H9 (cell line): ENCODE data around the gene CDKN2D. TPM values are rescaled to one million over a fixed set of nuclear protein-coding genes. Genes with fewer than 3 reads are reported as not detected.

Source experiments
- DNase-seq: peaks from one replicate; pipeline ENCODE4 v3.0.0-alpha.2; 2017
- H2AFZ ChIP-seq: one replicate; pipeline ENCODE4 v1.6.1; 2013; ENCODE audit warnings: mild to moderate bottlenecking, low read length, control low read depth, moderate library complexity
- H2AK5ac ChIP-seq: 2 replicates; pipeline ENCODE4 v1.6.1; 2013; ENCODE audit warnings: low read length, control low read depth, mixed read lengths; ENCODE audit not compliant: insufficient read length
- H2BK120ac ChIP-seq: one replicate; pipeline ENCODE4 v1.6.1; 2013; ENCODE audit warnings: low read depth, mild to moderate bottlenecking, low read length, control low read depth, inconsistent platforms; ENCODE audit not compliant: poor library complexity, severe bottlenecking
- H2BK12ac ChIP-seq: 2 replicates; pipeline ENCODE4 v1.6.1; 2013; ENCODE audit warnings: low read length, control low read depth, mixed read lengths, low read depth; ENCODE audit not compliant: insufficient read length
- H2BK15ac ChIP-seq: 2 replicates; pipeline ENCODE4 v1.6.1; 2013; ENCODE audit warnings: low read depth, low read length, control low read depth
- H2BK20ac ChIP-seq: one replicate; pipeline ENCODE4 v1.6.1; 2013; ENCODE audit warnings: low read depth, mild to moderate bottlenecking, low read length, control low read depth, inconsistent platforms; ENCODE audit not compliant: poor library complexity, severe bottlenecking
- H2BK5ac ChIP-seq: 2 replicates; pipeline ENCODE4 v1.6.1; 2013; ENCODE audit warnings: low read length, control low read depth, mixed read lengths; ENCODE audit not compliant: insufficient read length
- H3K14ac ChIP-seq: 2 replicates; pipeline ENCODE4 v1.6.1; 2013; ENCODE audit warnings: low read length, control low read depth; ENCODE audit not compliant: insufficient read depth
- H3K18ac ChIP-seq: 2 replicates; pipeline ENCODE4 v1.6.1; 2013; ENCODE audit warnings: low read depth, mild to moderate bottlenecking, mixed read lengths, low read length, control low read depth; ENCODE audit not compliant: insufficient read length
- H3K23ac ChIP-seq: 2 replicates; pipeline ENCODE4 v1.6.1; 2013; ENCODE audit warnings: low read length, control low read depth, mixed read lengths, low read depth; ENCODE audit not compliant: insufficient read length
- H3K23me2 ChIP-seq: 2 replicates; pipeline ENCODE4 v1.6.1; 2013; ENCODE audit warnings: low read depth, mild to moderate bottlenecking, mixed read lengths, low read length, control low read depth; ENCODE audit not compliant: insufficient read length, poor library complexity, severe bottlenecking
- H3K27ac ChIP-seq: 2 replicates; pipeline ENCODE4 v1.5.1; 2013; ENCODE audit warnings: low read length, control low read depth, mixed read lengths, low read depth; ENCODE audit not compliant: insufficient read length
- H3K27me3 ChIP-seq: 2 replicates; pipeline ENCODE4 v1.6.1; 2013; ENCODE audit warnings: low read length, control low read depth, inconsistent platforms; ENCODE audit not compliant: insufficient read depth
- H3K4ac ChIP-seq: 2 replicates; pipeline ENCODE4 v1.6.1; 2013; ENCODE audit warnings: low read depth, mild to moderate bottlenecking, control low read depth, inconsistent platforms, low read length, moderate library complexity
- H3K4me1 ChIP-seq: 2 replicates; pipeline ENCODE4 v1.6.1; 2013; ENCODE audit warnings: low read length, control low read depth, inconsistent platforms; ENCODE audit not compliant: insufficient read depth
- H3K4me2 ChIP-seq: 2 replicates; pipeline ENCODE4 v1.6.1; 2013; ENCODE audit warnings: low read length, control low read depth, mixed read lengths; ENCODE audit not compliant: insufficient read length, insufficient read depth
- H3K56ac ChIP-seq: 2 replicates; pipeline ENCODE4 v1.6.1; 2013; ENCODE audit warnings: low read depth, mild to moderate bottlenecking, mixed read lengths, low read length, control low read depth; ENCODE audit not compliant: insufficient read length
- H3K79me1 ChIP-seq: 2 replicates; pipeline ENCODE4 v1.6.1; 2013; ENCODE audit warnings: low read depth, mild to moderate bottlenecking, moderate library complexity, low read length, control low read depth, inconsistent platforms; ENCODE audit not compliant: insufficient read depth, poor library complexity, severe bottlenecking
- H3K79me2 ChIP-seq: 2 replicates; pipeline ENCODE4 v1.6.1; 2013; ENCODE audit warnings: low read length, control low read depth, inconsistent platforms; ENCODE audit not compliant: insufficient read depth
- H3K9ac ChIP-seq: 2 replicates; pipeline ENCODE4 v1.6.1; 2013; ENCODE audit warnings: low read length, control low read depth, mixed read lengths; ENCODE audit not compliant: insufficient read length; ENCODE audit errors: extremely low read depth
- H3K9me3 ChIP-seq: one replicate; pipeline ENCODE4 v1.6.1; 2013; ENCODE audit warnings: low read depth, low read length, inconsistent platforms; ENCODE audit not compliant: control insufficient read depth
- H3T11ph ChIP-seq: one replicate; pipeline ENCODE4 v1.6.1; 2013; ENCODE audit warnings: mild to moderate bottlenecking, low read length, control low read depth, inconsistent platforms
- H4K20me1 ChIP-seq: one replicate; pipeline ENCODE4 v1.6.1; 2013; ENCODE audit not compliant: control insufficient read depth, insufficient read length, insufficient read depth
- H4K5ac ChIP-seq: 2 replicates; pipeline ENCODE4 v1.6.1; 2013; ENCODE audit warnings: low read depth, mild to moderate bottlenecking, mixed read lengths, low read length, control low read depth; ENCODE audit not compliant: insufficient read length
- H4K8ac ChIP-seq: replicated peaks from 2 replicates; pipeline ENCODE4 v1.6.1; 2013; ENCODE audit warnings: low read length, control low read depth, mixed read lengths, low read depth; ENCODE audit not compliant: insufficient read length
- H4K91ac ChIP-seq: 2 replicates; pipeline ENCODE4 v1.6.1; 2013; ENCODE audit warnings: low read depth, mild to moderate bottlenecking, moderate library complexity, mixed read lengths, low read length, control low read depth; ENCODE audit not compliant: insufficient read length
- H3K27ac Mint-ChIP-seq, 3 experiments: 2 replicates in 2 of 3; 3 replicates in 1 of 3; pipeline ENCODE4 v1.8.0; 2020 to 2021; ENCODE audit warnings: mixed read lengths in 3 of 3, mild to moderate bottlenecking in 1 of 3, moderate library complexity in 1 of 3
- H3K27me3 Mint-ChIP-seq: 2 replicates; pipeline ENCODE4 v1.8.0; 2021; ENCODE audit warnings: low read depth, mild to moderate bottlenecking, moderate library complexity, mixed read lengths
- H3K36me3 Mint-ChIP-seq, 3 experiments: 2 replicates in 2 of 3; 3 replicates in 1 of 3; pipeline ENCODE4 v1.8.0; 2020 to 2021; ENCODE audit warnings: low read depth in 3 of 3, mixed read lengths in 3 of 3; ENCODE audit not compliant: insufficient read depth in 1 of 3
- H3K4me1 Mint-ChIP-seq, 2 experiments: 2 replicates each; pipeline ENCODE4 v1.8.0; 2020; ENCODE audit warnings: mixed read lengths in 2 of 2
- H3K4me3 Mint-ChIP-seq, 2 experiments: 2 replicates in 1 of 2; 3 replicates in 1 of 2; pipeline ENCODE4 v1.8.0; 2020 to 2021; ENCODE audit warnings: mild to moderate bottlenecking in 2 of 2, mixed read lengths in 2 of 2, moderate library complexity in 1 of 2
- H3K9me3 Mint-ChIP-seq, 2 experiments: 2 replicates in 1 of 2; 3 replicates in 1 of 2; pipeline ENCODE4 v1.8.0; 2020; ENCODE audit warnings: mild to moderate bottlenecking in 2 of 2, mixed read lengths in 2 of 2, moderate library complexity in 1 of 2
- WGBS: extraction: QIAGEN DNeasy Blood & Tissue Kit; methylation state at CpG from one replicate; pipeline ENCODE4 v1.1.7; 2013; ENCODE audit warnings: missing lambda C conversion rate, low lambda C conversion rate, mixed read lengths; ENCODE audit not compliant: insufficient read length; ENCODE audit errors: extremely low coverage; 5-methylcytosine and 5-hydroxymethylcytosine counted together
- total RNA-seq: library from RNA; stranded (reverse); gene quantifications from 2 replicates; pipeline ENCODE4 v1.2.1, GENCODE V29; 2021
- TF ChIP-seq, protein P1 (sequence below): fragments of 200-600 bp; sonication (generic); conservative IDR thresholded peaks from 3 replicates; pipeline ENCODE4 v1.8.0; 2021; ENCODE audit warnings: antibody characterized with exemption, mild to moderate bottlenecking

CDKN2D gene
- total RNA-seq, 1 experiment from 2014 or later, result 2.8 TPM

DNA sequence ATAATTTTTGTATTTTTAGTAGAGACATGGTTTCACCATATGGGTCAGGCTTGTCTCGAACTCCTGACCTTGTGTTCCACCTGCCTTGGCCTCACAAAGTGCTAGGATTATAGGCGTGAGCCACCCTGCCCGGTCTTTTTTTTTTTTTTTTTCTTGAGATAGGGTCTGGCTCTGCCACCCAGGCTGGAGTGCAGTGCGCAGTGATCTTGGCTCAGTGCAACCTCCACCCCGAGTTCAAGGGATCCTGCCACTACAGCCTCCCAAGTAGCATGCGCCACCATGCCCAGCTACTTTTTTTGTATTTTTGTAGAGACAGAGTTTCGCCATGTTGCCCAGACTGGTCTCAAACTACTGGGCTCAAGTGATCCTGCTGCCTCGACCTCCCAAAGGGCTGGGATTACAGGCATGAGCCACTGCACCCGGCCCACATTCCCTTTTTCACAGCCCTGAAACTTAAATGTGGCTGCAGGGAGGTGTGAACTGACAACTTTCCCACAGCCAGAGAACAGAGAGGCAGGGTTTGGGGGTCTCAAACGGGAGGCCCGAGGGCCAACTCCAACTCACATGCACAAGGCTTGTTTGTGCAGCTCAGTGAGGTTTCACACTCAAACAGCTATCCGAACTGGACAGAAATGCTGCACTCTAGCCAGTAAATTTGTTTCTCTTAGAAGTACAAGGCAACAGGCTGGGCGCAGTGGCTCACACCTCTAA lies 47.2 kb downstream of the CDKN2D start:
- H3K36me3 Mint-ChIP-seq, result no peaks in the 10 kb centered on the region
- peaks cover 20% of the 10 kb centered on the region for H3K27me3 Mint-ChIP-seq
- no peak overlapping the region for H3K4me3 Mint-ChIP-seq
- H3K9ac ChIP-seq, result no peak overlapping the region
- no peak overlapping the region for H3K4me2 ChIP-seq
- H4K91ac ChIP-seq, result no peak overlapping the region
- TF ChIP-seq, protein P1, sequence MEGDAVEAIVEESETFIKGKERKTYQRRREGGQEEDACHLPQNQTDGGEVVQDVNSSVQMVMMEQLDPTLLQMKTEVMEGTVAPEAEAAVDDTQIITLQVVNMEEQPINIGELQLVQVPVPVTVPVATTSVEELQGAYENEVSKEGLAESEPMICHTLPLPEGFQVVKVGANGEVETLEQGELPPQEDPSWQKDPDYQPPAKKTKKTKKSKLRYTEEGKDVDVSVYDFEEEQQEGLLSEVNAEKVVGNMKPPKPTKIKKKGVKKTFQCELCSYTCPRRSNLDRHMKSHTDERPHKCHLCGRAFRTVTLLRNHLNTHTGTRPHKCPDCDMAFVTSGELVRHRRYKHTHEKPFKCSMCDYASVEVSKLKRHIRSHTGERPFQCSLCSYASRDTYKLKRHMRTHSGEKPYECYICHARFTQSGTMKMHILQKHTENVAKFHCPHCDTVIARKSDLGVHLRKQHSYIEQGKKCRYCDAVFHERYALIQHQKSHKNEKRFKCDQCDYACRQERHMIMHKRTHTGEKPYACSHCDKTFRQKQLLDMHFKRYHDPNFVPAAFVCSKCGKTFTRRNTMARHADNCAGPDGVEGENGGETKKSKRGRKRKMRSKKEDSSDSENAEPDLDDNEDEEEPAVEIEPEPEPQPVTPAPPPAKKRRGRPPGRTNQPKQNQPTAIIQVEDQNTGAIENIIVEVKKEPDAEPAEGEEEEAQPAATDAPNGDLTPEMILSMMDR, result no peak
- H3K79me2 ChIP-seq, result no peaks in the 10 kb centered on the region
- no peak overlapping the region for H2BK20ac ChIP-seq
- H2BK5ac ChIP-seq, result no peak overlapping the region
- no peak overlapping the region for H3K23ac ChIP-seq
- no peak overlapping the region for H3T11ph ChIP-seq
- no CpG with 5 or more reads among the region's 13 CpGs for WGBS
- H3K27ac ChIP-seq, result no peak overlapping the region
- no peak overlapping the region for H2BK15ac ChIP-seq
- no peak overlapping the region for H2AK5ac ChIP-seq
- no peak overlapping the region for H3K14ac ChIP-seq
- no peak for DNase-seq
- H3K27ac Mint-ChIP-seq, result no peak overlapping the region; a peak in 1 of 7 replicates
- no peaks in the 10 kb centered on the region for H4K20me1 ChIP-seq
- no peak overlapping the region for H2BK120ac ChIP-seq
- H2BK12ac ChIP-seq, result no peak overlapping the region
- H3K4me1 ChIP-seq, result no peaks in the 10 kb centered on the region; the same call in 1 of the 2 replicates
- H3K23me2 ChIP-seq, result peaks cover 12% of the 10 kb centered on the region
- no peaks in the 10 kb centered on the region for H3K79me1 ChIP-seq
- H4K5ac ChIP-seq, result no peak overlapping the region
- no peak overlapping the region for H2AFZ ChIP-seq
- H3K4me1 Mint-ChIP-seq, result peaks cover 16 to 22% of the 10 kb centered on the region in 2 experiments
- no peak overlapping the region for H3K4ac ChIP-seq
- H3K56ac ChIP-seq, result no peak overlapping the region
- no peaks in the 10 kb centered on the region for H3K9me3 Mint-ChIP-seq
- H3K18ac ChIP-seq, result no peak overlapping the region
- H4K8ac ChIP-seq, result no peak overlapping the region
- H3K9me3 ChIP-seq, result no peaks in the 10 kb centered on the region
- H3K27me3 ChIP-seq, result no peaks in the 10 kb centered on the region; the same call in 1 of the 2 replicates
